Measurements from ENCODE around the gene FMO3.

FMO3 gene

DNA sequence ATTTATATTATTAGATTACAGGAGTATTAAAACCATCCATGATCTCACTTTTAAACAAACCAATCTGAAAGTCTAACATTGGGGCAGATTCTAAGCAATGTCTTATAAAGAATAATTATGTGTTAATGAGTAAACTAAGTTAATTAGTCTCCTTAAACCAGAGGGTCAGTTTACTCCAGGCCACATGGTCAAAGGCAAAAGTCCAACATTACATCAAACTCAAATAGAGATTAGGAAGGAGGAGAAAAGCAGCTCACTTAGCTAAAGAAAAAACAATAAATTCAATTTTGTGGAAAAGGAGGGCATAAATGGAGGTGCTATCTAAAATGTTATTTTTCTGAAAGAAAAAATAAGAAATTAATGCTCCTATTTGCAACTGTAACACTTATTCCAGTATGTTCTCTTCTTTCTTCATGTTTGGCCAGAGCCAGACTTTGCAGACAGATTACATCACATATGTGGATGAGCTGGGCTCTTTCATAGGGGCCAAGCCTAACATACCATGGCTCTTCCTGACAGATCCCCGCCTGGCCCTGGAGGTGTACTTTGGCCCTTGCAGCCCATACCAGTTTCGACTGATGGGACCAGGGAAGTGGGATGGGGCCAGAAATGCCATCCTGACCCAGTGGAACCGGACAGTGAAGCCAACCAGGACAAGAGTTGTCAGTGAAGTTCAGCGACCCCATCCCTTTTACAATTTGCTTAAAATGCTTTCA, 70.1 kb downstream of the FMO3 start:
- FAIRE-seq: no peak

DNA sequence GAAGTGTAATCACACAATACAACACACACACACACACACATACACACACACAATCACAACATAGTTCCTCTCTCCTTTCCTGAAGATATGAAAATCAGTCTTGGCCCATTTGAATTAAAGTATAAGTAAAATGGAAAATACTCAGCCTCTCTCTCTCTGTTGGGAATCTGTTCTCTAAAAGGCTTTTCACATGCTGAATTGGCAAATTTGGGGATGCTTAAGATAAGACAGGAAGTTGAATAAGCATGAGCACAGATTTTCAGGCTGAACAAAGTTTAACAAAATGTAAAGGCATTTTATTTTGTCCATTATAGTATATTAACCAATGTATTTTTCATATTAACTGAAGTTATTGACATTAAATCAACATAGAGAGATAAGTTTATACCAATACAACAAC, 70.7 kb downstream of the FMO3 start:
- no peak for FAIRE-seq

DNA sequence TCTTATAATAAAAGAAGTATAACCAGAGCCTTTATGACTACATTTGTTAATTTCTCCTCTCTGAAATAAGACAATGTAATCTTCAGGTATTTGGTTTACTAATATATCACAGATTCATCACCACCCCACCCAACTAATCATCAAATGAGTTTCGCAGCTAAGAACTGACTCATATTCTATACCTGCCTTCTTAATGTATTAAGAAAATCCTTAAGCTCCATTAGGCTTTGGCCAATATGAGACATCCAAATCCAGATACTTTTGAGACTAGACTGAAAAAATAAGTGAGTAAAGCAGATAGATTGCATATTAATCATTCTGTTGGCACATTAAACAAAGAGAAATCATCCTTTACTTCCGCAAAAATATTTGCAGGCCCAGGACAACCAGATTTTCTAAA, 75.7 kb downstream of the FMO3 start:
- no peak for FAIRE-seq
